Astrocyte (in vitro differentiated cells and primary cell): ENCODE measurements around the gene NRP1. TPM values are rescaled to one million over a fixed set of nuclear protein-coding genes. Genes with fewer than 3 reads are reported as not detected.

Experiments used
- DNase-seq: peaks from one replicate; pipeline ENCODE4 v3.0.0-alpha.2; 2010; ENCODE audit warnings: low read depth
- FAIRE-seq: peaks from 2 replicates; lab custom pipeline; 2011; peaks lifted over from hg19 to GRCh38; lab: Jason Lieb, UNC
- H2AFZ ChIP-seq: 2 replicates; pipeline ENCODE4 v1.6.0; 2012; ENCODE audit warnings: low read depth, low read length, inconsistent platforms
- H3K27ac ChIP-seq: 2 replicates; pipeline ENCODE4 v1.5.1; 2011; ENCODE audit warnings: low read depth, low read length, inconsistent platforms
- H3K27me3 ChIP-seq: 2 replicates; pipeline ENCODE4 v1.6.0; 2011; ENCODE audit warnings: low read length, inconsistent platforms; ENCODE audit not compliant: insufficient read depth
- H3K36me3 ChIP-seq: 2 replicates; pipeline ENCODE4 v1.5.1; 2011; ENCODE audit warnings: low read length, inconsistent platforms; ENCODE audit not compliant: insufficient read depth
- H3K4me1 ChIP-seq: 2 replicates; pipeline ENCODE4 v1.5.1; 2011; ENCODE audit warnings: low read length, inconsistent platforms; ENCODE audit not compliant: insufficient read depth
- H3K4me2 ChIP-seq: 2 replicates; pipeline ENCODE4 v1.6.0; 2012; ENCODE audit warnings: low read length, inconsistent platforms
- H3K4me3 ChIP-seq: 2 replicates; pipeline ENCODE4 v1.5.1; 2011; ENCODE audit warnings: low read depth, mild to moderate bottlenecking, low read length, inconsistent platforms; ENCODE audit not compliant: insufficient read depth
- H3K79me2 ChIP-seq: 2 replicates; pipeline ENCODE4 v1.6.0; 2012; ENCODE audit warnings: mild to moderate bottlenecking, low read length, inconsistent platforms; ENCODE audit not compliant: insufficient read depth
- H3K9ac ChIP-seq: 2 replicates; pipeline ENCODE4 v1.6.0; 2012; ENCODE audit warnings: mild to moderate bottlenecking, low read length, inconsistent platforms
- H3K9me3 ChIP-seq: 2 replicates; pipeline ENCODE4 v1.5.1; 2012; ENCODE audit warnings: low read depth, mild to moderate bottlenecking, low read length, inconsistent platforms; ENCODE audit not compliant: insufficient read depth
- H4K20me1 ChIP-seq: 2 replicates; pipeline ENCODE4 v1.6.0; 2012; ENCODE audit warnings: low read length, inconsistent platforms; ENCODE audit not compliant: insufficient read depth
- H3K27ac Mint-ChIP-seq: one replicate; pipeline ENCODE4 v1.8.0; 2021; ENCODE audit warnings: mild to moderate bottlenecking, mixed read lengths; ENCODE audit not compliant: unreplicated experiment
- H3K27me3 Mint-ChIP-seq: one replicate; pipeline ENCODE4 v1.8.0; 2021; ENCODE audit warnings: low read depth, mixed read lengths; ENCODE audit not compliant: unreplicated experiment
- H3K36me3 Mint-ChIP-seq: one replicate; pipeline ENCODE4 v1.8.0; 2021; ENCODE audit warnings: low read depth, mixed read lengths; ENCODE audit not compliant: unreplicated experiment
- H3K4me1 Mint-ChIP-seq: one replicate; pipeline ENCODE4 v1.8.0; 2021; ENCODE audit warnings: low read depth, mixed read lengths; ENCODE audit not compliant: unreplicated experiment
- H3K4me3 Mint-ChIP-seq: one replicate; pipeline ENCODE4 v1.8.0; 2021; ENCODE audit warnings: mild to moderate bottlenecking, moderate library complexity, mixed read lengths; ENCODE audit not compliant: unreplicated experiment
- H3K9me3 Mint-ChIP-seq: one replicate; pipeline ENCODE4 v1.8.0; 2021; ENCODE audit warnings: mild to moderate bottlenecking, mixed read lengths; ENCODE audit not compliant: unreplicated experiment
- CTCF ChIP-seq: IDR thresholded peaks from 2 replicates; pipeline ENCODE4 v1.5.1; 2011; ENCODE audit warnings: low read depth, mild to moderate bottlenecking, inconsistent platforms, low read length, moderate library complexity; ENCODE audit not compliant: insufficient read depth
- EZH2 ChIP-seq: IDR thresholded peaks from 2 replicates; pipeline ENCODE4 v1.6.1; 2012; ENCODE audit warnings: mild to moderate bottlenecking, low read length, inconsistent platforms; ENCODE audit not compliant: insufficient read depth
- total RNA-seq: library from RNA; stranded (reverse); gene quantifications from 2 replicates; pipeline ENCODE4 v1.2.1, GENCODE V29; 2021

NRP1 gene
- total RNA-seq, 1 donor from 2014 or later = 59.4 TPM

GRCh38 chr10:33137356-33138005, 197.0 kb downstream of the NRP1 start:
- Histone ChIP-seq H3K4me1 (peaks cover 40% of the 10 kb centered on the region), H3K27ac (peak overlapping the region; percentile 74), H3K79me2 (no peaks in the 10 kb centered on the region), H3K9ac (peak overlapping the region; percentile 40), H3K27me3 (no peaks in the 10 kb centered on the region), H3K4me2 (peak overlapping the region; percentile 27), H2AFZ (no peak overlapping the region), H3K4me3 (no peak overlapping the region), H3K36me3 (no peaks in the 10 kb centered on the region), H3K9me3 (no peaks in the 10 kb centered on the region), H4K20me1 (no peaks in the 10 kb centered on the region)
- TF ChIP-seq CTCF (no peak), EZH2 (no peak)
- Mint-ChIP-seq H3K36me3 (peaks cover 1% of the 10 kb centered on the region), H3K27me3 (no peaks in the 10 kb centered on the region), H3K4me1 (peaks cover 42% of the 10 kb centered on the region), H3K9me3 (peaks cover 10% of the 10 kb centered on the region), H3K4me3 (peak overlapping the region; percentile 66), H3K27ac (peak overlapping the region; percentile 56)
- no peak for FAIRE-seq
- no peak for DNase-seq

- H3K36me3 Mint-ChIP-seq = peaks cover 1% of the 10 kb centered on the region
- no peak overlapping the region for H3K4me3 ChIP-seq
- peak overlapping the region; percentile 74 for H3K27ac ChIP-seq
- H3K4me1 Mint-ChIP-seq = peaks cover 40% of the 10 kb centered on the region
- H3K4me2 ChIP-seq = peak overlapping the region; percentile 27
- no peaks in the 10 kb centered on the region for H3K9me3 ChIP-seq
- TF ChIP-seq EZH2 (no peak), CTCF (no peak)
- no peaks in the 10 kb centered on the region for H3K79me2 ChIP-seq
- peaks cover 11% of the 10 kb centered on the region for H3K9me3 Mint-ChIP-seq
- H2AFZ ChIP-seq = no peak overlapping the region
- H3K4me1 ChIP-seq = peaks cover 36% of the 10 kb centered on the region
- no peaks in the 10 kb centered on the region for H3K36me3 ChIP-seq
- no peaks in the 10 kb centered on the region for H3K27me3 Mint-ChIP-seq
- no peaks in the 10 kb centered on the region for H3K27me3 ChIP-seq
- DNase-seq (peak; percentile 95), FAIRE-seq (peak; percentile 81)
- H3K27ac Mint-ChIP-seq = peak overlapping the region; percentile 56
- H4K20me1 ChIP-seq = no peaks in the 10 kb centered on the region
- peak overlapping the region; percentile 40 for H3K9ac ChIP-seq
- H3K4me3 Mint-ChIP-seq = no peak overlapping the region
These were observed 197.7 kb downstream of the NRP1 start for GRCh38 chr10:33136781-33137180.

- H3K36me3 ChIP-seq = no peaks in the 10 kb centered on the region
- H3K4me1 ChIP-seq = peaks cover 36% of the 10 kb centered on the region
- H3K27ac Mint-ChIP-seq = peak overlapping the region; percentile 56
- H3K4me2 ChIP-seq = peak overlapping the region; percentile 27
- H3K27ac ChIP-seq = peak overlapping the region; percentile 74
- H2AFZ ChIP-seq = no peak overlapping the region
- FAIRE-seq (no peak), DNase-seq (peak; percentile 96)
- H3K4me1 Mint-ChIP-seq = peaks cover 40% of the 10 kb centered on the region
- no peaks in the 10 kb centered on the region for H3K79me2 ChIP-seq
- peaks cover 1% of the 10 kb centered on the region for H3K36me3 Mint-ChIP-seq
- no peak overlapping the region for H3K4me3 ChIP-seq
- no peaks in the 10 kb centered on the region for H3K9me3 ChIP-seq
- no peaks in the 10 kb centered on the region for H3K27me3 ChIP-seq
- H3K4me3 Mint-ChIP-seq = no peak overlapping the region
- no peak for TF ChIP-seq EZH2
- peaks cover 11% of the 10 kb centered on the region for H3K9me3 Mint-ChIP-seq
- H3K27me3 Mint-ChIP-seq = no peaks in the 10 kb centered on the region
- H3K9ac ChIP-seq = peak overlapping the region; percentile 40
- no peaks in the 10 kb centered on the region for H4K20me1 ChIP-seq
These were observed 198.2 kb downstream of the NRP1 start for GRCh38 chr10:33136271-33136670.
